Esophagus muscularis mucosa (tissue), 4 donors: ENCODE measurements around the gene LCE1C. TPM values are rescaled to one million over a fixed set of nuclear protein-coding genes. Genes with fewer than 3 reads are reported as not detected.

Source experiments
- DNase-seq: peaks from one replicate; pipeline ENCODE4 v3.0.0-alpha.2; 2017; ENCODE audit errors: extremely low spot score
- H3K27ac ChIP-seq, 4 donors: fragments of 200-600 bp; sonication (generic); replicated peaks in 1 of 4; 1 replicate in 3 of 4; 2 replicates in 1 of 4; pipeline ENCODE4 v1.5.1; 2016 to 2019; ENCODE audit warnings: mild to moderate bottlenecking in 1 of 4
- H3K27me3 ChIP-seq, 4 donors: fragments of 200-600 bp; sonication (generic); one replicate each; pipeline versions ENCODE4 v1.5.1 to v1.6.0; 2016 to 2019
- H3K36me3 ChIP-seq, 4 donors: fragments of 200-600 bp; sonication (generic); one replicate each; pipeline ENCODE4 v1.5.1; 2016 to 2019
- H3K4me1 ChIP-seq, 4 donors: fragments of 200-600 bp; sonication (generic); one replicate each; pipeline ENCODE4 v1.5.1; 2016 to 2019
- H3K4me3 ChIP-seq, 4 donors: fragments of 200-600 bp; sonication (generic); 1 replicate in 2 of 4; 2 replicates in 2 of 4; pipeline ENCODE4 v1.5.1; 2016 to 2019; ENCODE audit warnings: mild to moderate bottlenecking in 4 of 4, moderate library complexity in 1 of 4
- H3K9me3 ChIP-seq, 4 donors: fragments of 200-600 bp; sonication (generic); 1 replicate in 3 of 4; 2 replicates in 1 of 4; pipeline ENCODE4 v1.5.1; 2016 to 2019
- EP300 ChIP-seq: sonication (generic); formaldehyde crosslinking; IDR thresholded peaks from one replicate; pipeline ENCODE4 v1.6.1; 2017; ENCODE audit warnings: antibody characterized with exemption
- POLR2A ChIP-seq: fragments of 450-650 bp; IDR thresholded peaks from one replicate; pipeline ENCODE4 v1.6.1; 2017; ENCODE audit warnings: antibody characterized with exemption, moderate library complexity, mild to moderate bottlenecking, low read depth
- POLR2AphosphoS5 ChIP-seq, 2 donors: sonication (generic); formaldehyde crosslinking; IDR thresholded peaks; one replicate each; pipeline ENCODE4 v1.6.1; 2017; ENCODE audit warnings: antibody characterized with exemption in 2 of 2
- WGBS: methylation state at CpG from one replicate; pipeline ENCODE4 v1.1.5; 2018; 5-methylcytosine and 5-hydroxymethylcytosine counted together
- intact Hi-C: fragments of 100-400 bp; cut with DNase I; formaldehyde crosslinking; loops from one replicate; pipeline ENCODE4 v1.15.1; 2023
- total RNA-seq, 4 donors: library from RNA; depleted of rRNA; stranded (reverse); fragments of >200 nt; gene quantifications; one replicate each; pipeline versions ENCODE4 v1.1.0 to v1.2.1, GENCODE V29; 2016
- TF ChIP-seq, protein P1 (sequence below), 3 experiments: fragments of 200-600 bp in 2 of 3; fragments of 450-650 bp in 1 of 3; sonication (generic) in 2 of 3; IDR thresholded peaks; one replicate each; pipeline ENCODE4 v1.5.1; 2017 to 2019; ENCODE audit warnings: antibody characterized with exemption in 3 of 3, mild to moderate bottlenecking in 2 of 3, moderate library complexity in 1 of 3

LCE1C gene
- total RNA-seq, 4 donors from 2014 or later, result not detected

GRCh38 chr1:152758636-152759035, 47.8 kb downstream of the LCE1C start:
- H3K4me1 ChIP-seq, result no peaks in the 10 kb centered on the region
- H3K9me3 ChIP-seq, result no peaks in the 10 kb centered on the region
- no peak for DNase-seq
- H3K36me3 ChIP-seq, result no peaks in the 10 kb centered on the region
- intact Hi-C loops, result no loop called here
- peaks cover 0 to 3% (median 0%) of the 10 kb centered on the region in 4 donors for H3K27me3 ChIP-seq
- no peak for TF ChIP-seq EP300
- TF ChIP-seq POLR2AphosphoS5 (IDR thresholded peaks at IDR 0.05), result no peak
- TF ChIP-seq, protein P1, sequence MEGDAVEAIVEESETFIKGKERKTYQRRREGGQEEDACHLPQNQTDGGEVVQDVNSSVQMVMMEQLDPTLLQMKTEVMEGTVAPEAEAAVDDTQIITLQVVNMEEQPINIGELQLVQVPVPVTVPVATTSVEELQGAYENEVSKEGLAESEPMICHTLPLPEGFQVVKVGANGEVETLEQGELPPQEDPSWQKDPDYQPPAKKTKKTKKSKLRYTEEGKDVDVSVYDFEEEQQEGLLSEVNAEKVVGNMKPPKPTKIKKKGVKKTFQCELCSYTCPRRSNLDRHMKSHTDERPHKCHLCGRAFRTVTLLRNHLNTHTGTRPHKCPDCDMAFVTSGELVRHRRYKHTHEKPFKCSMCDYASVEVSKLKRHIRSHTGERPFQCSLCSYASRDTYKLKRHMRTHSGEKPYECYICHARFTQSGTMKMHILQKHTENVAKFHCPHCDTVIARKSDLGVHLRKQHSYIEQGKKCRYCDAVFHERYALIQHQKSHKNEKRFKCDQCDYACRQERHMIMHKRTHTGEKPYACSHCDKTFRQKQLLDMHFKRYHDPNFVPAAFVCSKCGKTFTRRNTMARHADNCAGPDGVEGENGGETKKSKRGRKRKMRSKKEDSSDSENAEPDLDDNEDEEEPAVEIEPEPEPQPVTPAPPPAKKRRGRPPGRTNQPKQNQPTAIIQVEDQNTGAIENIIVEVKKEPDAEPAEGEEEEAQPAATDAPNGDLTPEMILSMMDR (IDR thresholded peaks at IDR 0.05), result no peak
- TF ChIP-seq POLR2A, result no peak
- H3K4me3 ChIP-seq, result no peak overlapping the region
- WGBS, result 91% methylated on average over 4 of the region's 4 CpGs
- H3K27ac ChIP-seq, result no peak overlapping the region

GRCh38 chr1:152757747-152758146, 48.7 kb downstream of the LCE1C start, which contains the start of gene KPRP:
Gene KPRP, plus strand, starts transcription at chr1:152758025. Its CDS starts 1,564 bp downstream, at chr1:152759589.
- TF ChIP-seq POLR2A (no peak), EP300 (no peak), POLR2AphosphoS5 (IDR thresholded peaks at IDR 0.05) (no peak)
- TF ChIP-seq, protein P1 (IDR thresholded peaks at IDR 0.05), result no peak
- intact Hi-C loops, result no loop called here

DNA sequence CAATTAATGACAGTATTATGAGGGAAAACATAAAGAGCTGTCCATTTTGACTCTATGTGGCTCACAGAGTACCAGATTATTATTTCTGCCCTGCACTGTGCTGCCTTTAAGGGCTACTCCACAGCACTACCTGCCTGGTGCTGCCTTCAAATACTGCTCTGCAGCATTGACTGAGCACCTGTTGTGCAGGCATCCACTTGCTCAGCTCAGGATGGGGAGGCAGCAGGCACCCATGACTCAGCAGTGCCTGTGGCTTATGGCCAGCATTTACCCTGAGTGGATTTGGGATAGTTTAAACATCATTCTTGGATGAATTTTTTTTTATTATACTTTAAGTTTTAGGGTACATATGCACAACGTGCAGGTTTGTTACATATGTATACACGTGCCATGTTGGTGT, 49.6 kb downstream of the LCE1C start:
- no peak for TF ChIP-seq POLR2AphosphoS5 (IDR thresholded peaks at IDR 0.05)
- TF ChIP-seq POLR2A, result no peak
- TF ChIP-seq, protein P1 (IDR thresholded peaks at IDR 0.05), result no peak
- TF ChIP-seq EP300, result no peak
- DNase-seq, result no peak
- no peak overlapping the region for H3K4me3 ChIP-seq
- no peaks in the 10 kb centered on the region for H3K9me3 ChIP-seq
- WGBS, result 76% methylated on average over 2 of the region's 2 CpGs
- H3K4me1 ChIP-seq, result no peaks in the 10 kb centered on the region
- H3K36me3 ChIP-seq, result no peaks in the 10 kb centered on the region
- intact Hi-C loops, result no loop called here
- H3K27me3 ChIP-seq, result peaks cover 0 to 3% (median 0%) of the 10 kb centered on the region in 4 donors
- no peak overlapping the region for H3K27ac ChIP-seq

More at GRCh38 chr1:152757747-152758146, 48.7 kb downstream of the LCE1C start, which contains the start of gene KPRP:
- Histone ChIP-seq H3K9me3 (no peaks in the 10 kb centered on the region), H3K27me3 (peaks cover 0 to 3% (median 0%) of the 10 kb centered on the region in 4 donors), H3K27ac (no peak within 1 kb of the TSS), H3K4me1 (no peaks in the 10 kb centered on the region), H3K36me3 (no peaks in the 10 kb centered on the region), H3K4me3 (no peak within 1 kb of the TSS)
- WGBS, result 79% methylated on average over 6 of the region's 6 CpGs
- DNase-seq, result no peak

Other genes with a start within 250 kb of the LCE1C start
- not detected for gene LCE3E, start 239.9 kb downstream of the LCE1C start, total RNA-seq
- gene LCE3D, start 226.1 kb downstream of the LCE1C start, total RNA-seq, result not detected
- not detected for gene LCE3C, start 206.4 kb downstream of the LCE1C start, total RNA-seq
- not detected for gene LCE3B, start 192.8 kb downstream of the LCE1C start, total RNA-seq
- gene LCE3A, start 183.5 kb downstream of the LCE1C start, total RNA-seq, result not detected
- gene LCE2D, start 143.3 kb downstream of the LCE1C start, total RNA-seq, result not detected
- not detected for gene LCE2C, start 131.4 kb downstream of the LCE1C start, total RNA-seq
- gene LCE2B, start 120.5 kb downstream of the LCE1C start, total RNA-seq, result not detected
- gene LCE2A, start 108.3 kb downstream of the LCE1C start, total RNA-seq, result not detected
- gene LCE4A, start 98.5 kb downstream of the LCE1C start, total RNA-seq, result not detected
- not detected for gene KPRP, start 48.6 kb downstream of the LCE1C start, total RNA-seq
- gene LCE1F, start 31.5 kb downstream of the LCE1C start, total RNA-seq, result not detected
- not detected for gene LCE1E, start 20.4 kb downstream of the LCE1C start, total RNA-seq
- not detected for gene LCE1D, start 9.9 kb downstream of the LCE1C start, total RNA-seq
- not detected for gene LCE1B, start 5.3 kb upstream of the LCE1C start, total RNA-seq
- not detected for gene LCE1A, start 20.8 kb upstream of the LCE1C start, total RNA-seq
- not detected for gene LCE6A, start 36.2 kb upstream of the LCE1C start, total RNA-seq
- not detected for gene LCE7A, start 53.3 kb upstream of the LCE1C start, total RNA-seq
- not detected for gene SMCP, start 71.7 kb upstream of the LCE1C start, total RNA-seq
- gene IVL, start 101.9 kb upstream of the LCE1C start, total RNA-seq, result not detected
- not detected for gene SPRR5, start 140.6 kb upstream of the LCE1C start, total RNA-seq
- not detected for gene SPRR4, start 164.0 kb upstream of the LCE1C start, total RNA-seq
- gene SPRR1A, start 177.4 kb upstream of the LCE1C start, total RNA-seq, result not detected
- 1 to 10 TPM in 2 of 4 donors, not detected in 2; 1.6 to 5.0 TPM for gene SPRR3, start 195.1 kb upstream of the LCE1C start, total RNA-seq
- gene SPRR1B, start 224.6 kb upstream of the LCE1C start, total RNA-seq, result not detected
- gene SPRR2D, start 234.5 kb upstream of the LCE1C start, total RNA-seq, result 1 to 10 TPM in 1 of 4 donors, under 1 TPM in 1, not detected in 2; 0.57 to 1.7 TPM